GM18858 (cell line): ENCODE measurements around the gene PCDHGB5.

Experiments used
- ATAC-seq: cut with Tn5 transposase; IDR thresholded peaks from one replicate; pipeline ENCODE4 v1.9.1; 2021; ENCODE audit not compliant: unreplicated experiment

The PCDHGB5 gene

GRCh38 chr5:141397756-141398551 lies at the start of gene PCDHGB5:
Gene PCDHGB5 (plus strand): TSS chr5:141397947. CDS start chr5:141398128, 181 bp downstream.
- ATAC-seq, result peak; percentile 87

GRCh38 chr5:141349917-141350619 lies 47.7 kb upstream of the PCDHGB5 start, which contains the start of gene PCDHGB1:
Gene PCDHGB1 (plus strand): TSS chr5:141350099. CDS start chr5:141350261, 162 bp downstream.
- no peak for ATAC-seq

GRCh38 chr5:141351591-141351990 lies 46.2 kb upstream of the PCDHGB5 start:
- ATAC-seq, result no peak

GRCh38 chr5:141354900-141355469 lies 42.8 kb upstream of the PCDHGB5 start, which contains the start of gene PCDHGA4:
Gene PCDHGA4 (plus strand): TSS chr5:141355021. CDS start chr5:141355108, 87 bp downstream.
- ATAC-seq, result no peak

GRCh38 chr5:141355641-141356040 lies 42.1 kb upstream of the PCDHGB5 start:
- no peak for ATAC-seq

GRCh38 chr5:141356133-141356532 lies 41.6 kb upstream of the PCDHGB5 start:
- ATAC-seq, result no peak

GRCh38 chr5:141356950-141357349 lies 40.8 kb upstream of the PCDHGB5 start:
- no peak for ATAC-seq

- peak; percentile 51 for ATAC-seq
Measured at GRCh38 chr5:141359790-141360426, 37.8 kb upstream of the PCDHGB5 start, which contains the start of gene PCDHGB2. Gene PCDHGB2 (plus strand): TSS chr5:141359994. CDS start chr5:141360136, 142 bp downstream.

GRCh38 chr5:141360685-141361084 lies 37.1 kb upstream of the PCDHGB5 start:
- no peak for ATAC-seq

- no peak for ATAC-seq
Measured at GRCh38 chr5:141362719-141363118, 35.0 kb upstream of the PCDHGB5 start.

GRCh38 chr5:141363952-141364660 lies 33.6 kb upstream of the PCDHGB5 start, which contains the start of gene PCDHGA5:
Gene PCDHGA5 (plus strand): TSS chr5:141364162. CDS start chr5:141364331, 169 bp downstream.
- no peak for ATAC-seq

- no peak for ATAC-seq
Measured at GRCh38 chr5:141366016-141366896, 31.5 kb upstream of the PCDHGB5 start.

GRCh38 chr5:141369994-141370848 lies 27.5 kb upstream of the PCDHGB5 start, which contains the start of gene PCDHGB3:
Gene PCDHGB3 (plus strand): TSS chr5:141370242. CDS start chr5:141370395, 153 bp downstream.
- ATAC-seq, result no peak

GRCh38 chr5:141371572-141372475 lies 25.9 kb upstream of the PCDHGB5 start:
- no peak for ATAC-seq

GRCh38 chr5:141373673-141374317 lies 24.0 kb upstream of the PCDHGB5 start, which contains the start of gene PCDHGA6:
Gene PCDHGA6 (plus strand): TSS chr5:141373891. CDS start chr5:141374084, 193 bp downstream.
- no peak for ATAC-seq

GRCh38 chr5:141374627-141375026 lies 23.1 kb upstream of the PCDHGB5 start:
- ATAC-seq, result no peak
